H7 (cell line): Measurements from ENCODE around the gene POLA1. TPM values are rescaled to one million over a fixed set of nuclear protein-coding genes. Genes with fewer than 3 reads are reported as not detected.
"Not testable (repeated sequence)": the region's sequence is repeated elsewhere in the genome, so short reads cannot be mapped to it uniquely, and the experiment has no call there.

ENCODE experiments used
- DNase-seq: peaks from one replicate; pipeline ENCODE4 v3.0.0; 2012
- H3K27me3 ChIP-seq: 2 replicates; pipeline ENCODE4 v1.6.0; 2011; ENCODE audit warnings: mild to moderate bottlenecking, low read length; ENCODE audit not compliant: control insufficient read depth, insufficient read depth
- H3K36me3 ChIP-seq: replicated peaks from 2 replicates; pipeline ENCODE4 v1.5.1; 2011; ENCODE audit warnings: low read length; ENCODE audit not compliant: control insufficient read depth, insufficient read depth
- H3K4me3 ChIP-seq: 2 replicates; pipeline ENCODE4 v1.5.1; 2011; ENCODE audit warnings: low read depth, mild to moderate bottlenecking, control low read depth, low read length, moderate library complexity; ENCODE audit not compliant: insufficient read depth
- total RNA-seq: library from RNA; depleted of rRNA; stranded (reverse); fragments of >200 nt; shearing (Covaris generic); gene quantifications from 2 replicates; pipeline ENCODE4 v1.2.3, GENCODE V29; 2014

The POLA1 gene
- total RNA-seq, 1 experiment from 2014 or later, result 36.7 TPM

- Histone ChIP-seq H3K27me3 (no peaks in the 10 kb centered on the region), H3K4me3 (no peak overlapping the region), H3K36me3 (no peaks in the 10 kb centered on the region; the same call in none of the 2 replicates)
- no peak for DNase-seq
Observed at GRCh38 chrX:24796204-24796603, 102.5 kb downstream of the POLA1 start.

DNA sequence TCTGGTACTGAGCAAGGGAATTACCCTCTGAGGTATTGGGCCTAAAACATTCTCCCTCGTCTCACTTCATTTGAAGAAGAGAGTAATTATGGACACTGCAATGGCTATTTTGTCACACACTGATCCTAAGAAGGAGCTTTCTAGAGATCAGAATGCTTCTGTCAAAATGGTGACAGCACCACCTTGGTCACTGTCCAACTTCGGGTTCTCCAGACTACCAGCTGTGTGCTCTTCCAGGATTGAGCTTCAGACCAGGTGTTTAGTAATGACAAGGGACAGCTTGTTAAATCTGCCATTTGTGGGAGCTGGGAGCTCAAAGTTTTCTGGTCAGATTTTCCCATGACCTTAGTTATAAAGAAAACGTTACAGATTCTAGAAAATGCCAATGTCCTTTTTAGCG lies 105.4 kb downstream of the POLA1 start:
- no peak overlapping the region for H3K4me3 ChIP-seq
- H3K36me3 ChIP-seq, result no peaks in the 10 kb centered on the region; the same call in none of the 2 replicates
- no peaks in the 10 kb centered on the region for H3K27me3 ChIP-seq
- DNase-seq, result no peak

DNA sequence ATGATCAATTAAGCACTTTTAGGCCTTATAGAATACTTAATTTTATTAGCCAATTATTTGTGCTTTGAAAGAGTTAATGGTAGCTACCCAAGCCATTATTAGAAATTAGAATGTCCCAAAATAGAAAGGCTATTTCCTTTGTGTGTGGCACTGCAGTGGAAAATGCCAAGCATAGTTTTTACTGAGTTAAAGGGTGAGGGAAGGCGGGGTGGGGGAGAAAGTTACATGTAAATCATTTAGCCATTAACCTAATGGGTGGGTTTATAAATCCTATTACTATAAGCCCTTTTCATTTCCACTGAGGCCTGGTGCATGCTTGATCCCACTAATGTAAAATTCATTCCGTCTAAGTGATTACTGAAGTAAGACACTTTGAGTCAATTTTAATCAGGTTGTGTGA lies 105.8 kb downstream of the POLA1 start:
- Histone ChIP-seq H3K27me3 (no peaks in the 10 kb centered on the region), H3K36me3 (no peaks in the 10 kb centered on the region; the same call in none of the 2 replicates), H3K4me3 (no peak overlapping the region)
- DNase-seq, result no peak

- no peak for DNase-seq
- Histone ChIP-seq H3K36me3 (no peaks in the 10 kb centered on the region; the same call in none of the 2 replicates), H3K27me3 (no peaks in the 10 kb centered on the region), H3K4me3 (no peak overlapping the region)
Observed at GRCh38 chrX:24805201-24805600, 111.5 kb downstream of the POLA1 start.

GRCh38 chrX:24819807-24820206 lies 126.1 kb downstream of the POLA1 start:
- DNase-seq, H3K36me3 ChIP-seq, H3K27me3 ChIP-seq, H3K4me3 ChIP-seq: not testable (repeated sequence)

DNA sequence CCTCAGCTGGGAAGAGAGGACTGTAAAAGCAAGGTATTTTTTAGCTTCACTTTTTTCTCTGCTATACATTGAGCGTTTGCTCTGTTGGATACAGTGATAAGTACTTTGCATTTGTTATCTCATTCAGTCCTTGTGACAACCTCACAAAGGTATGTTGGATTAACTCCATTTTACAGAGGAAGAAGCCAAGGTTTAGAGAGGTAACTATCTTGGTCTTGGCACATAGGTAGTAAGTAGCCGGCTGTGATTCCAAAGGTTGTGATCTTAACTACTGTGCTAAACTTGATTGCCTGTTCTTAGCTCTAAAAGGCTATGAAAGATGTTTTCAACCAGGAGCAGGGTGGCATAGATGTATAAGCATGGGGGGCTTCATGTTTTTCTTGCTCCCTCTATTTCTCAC lies 134.4 kb downstream of the POLA1 start:
- Histone ChIP-seq H3K4me3 (no peak overlapping the region), H3K36me3 (peaks cover 7% of the 10 kb centered on the region), H3K27me3 (no peaks in the 10 kb centered on the region)
- no peak for DNase-seq

- no peak overlapping the region for H3K4me3 ChIP-seq
- peaks cover 7% of the 10 kb centered on the region for H3K36me3 ChIP-seq
- H3K27me3 ChIP-seq, result no peaks in the 10 kb centered on the region
- no peak for DNase-seq
Observed at GRCh38 chrX:24828600-24828999, 134.9 kb downstream of the POLA1 start.

DNA sequence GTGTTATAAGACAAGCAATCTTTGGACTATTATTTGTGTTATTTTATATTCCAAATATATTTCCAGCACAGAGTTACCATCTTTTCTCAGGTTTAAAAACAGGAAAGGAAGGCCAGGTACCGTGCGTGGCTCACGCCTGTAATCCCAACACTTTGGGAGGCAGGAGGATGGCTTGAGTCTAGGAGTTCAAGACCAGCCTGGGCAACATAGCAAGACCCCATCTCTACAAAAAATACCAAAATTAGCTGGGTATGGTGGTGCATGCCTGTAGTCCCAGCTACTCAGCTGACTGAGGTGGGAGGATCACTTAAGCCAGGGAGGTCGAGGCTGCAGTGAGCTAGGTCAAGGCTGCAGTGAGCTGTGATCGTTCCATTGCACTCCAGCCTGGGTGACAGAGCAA lies 140.0 kb downstream of the POLA1 start:
- DNase-seq, result no peak
- Histone ChIP-seq H3K36me3 (no peaks in the 10 kb centered on the region; the same call in 1 of the 2 replicates), H3K4me3 (no peak overlapping the region), H3K27me3 (no peaks in the 10 kb centered on the region)

GRCh38 chrX:24837966-24838365 lies 144.2 kb downstream of the POLA1 start:
- H3K27me3 ChIP-seq, result no peaks in the 10 kb centered on the region
- DNase-seq, result no peak
- no peak overlapping the region for H3K4me3 ChIP-seq
- peaks cover 1% of the 10 kb centered on the region; the same call in 1 of the 2 replicates for H3K36me3 ChIP-seq

DNA sequence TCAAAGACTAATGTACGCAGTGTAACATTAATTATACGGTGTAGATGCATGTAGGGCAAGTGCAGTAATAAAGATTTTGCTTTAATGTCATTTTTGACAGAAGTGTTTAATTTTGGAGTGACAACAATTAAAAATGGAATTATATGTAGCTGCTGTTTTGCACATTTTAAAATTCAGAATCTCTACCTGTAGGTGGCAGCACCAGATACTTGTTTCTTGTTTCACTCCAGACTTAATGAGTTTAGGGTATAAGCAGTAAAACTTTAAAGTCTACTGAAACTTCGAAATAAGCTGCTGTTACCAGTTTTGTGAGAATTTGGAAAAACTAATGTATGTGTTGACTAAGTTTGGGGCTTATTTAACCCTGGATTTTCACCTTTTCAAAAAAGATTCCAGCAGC lies 144.9 kb downstream of the POLA1 start:
- H3K4me3 ChIP-seq, result no peak overlapping the region
- peaks cover 3% of the 10 kb centered on the region; the same call in 1 of the 2 replicates for H3K36me3 ChIP-seq
- H3K27me3 ChIP-seq, result no peaks in the 10 kb centered on the region
- peak; percentile 4 for DNase-seq

DNA sequence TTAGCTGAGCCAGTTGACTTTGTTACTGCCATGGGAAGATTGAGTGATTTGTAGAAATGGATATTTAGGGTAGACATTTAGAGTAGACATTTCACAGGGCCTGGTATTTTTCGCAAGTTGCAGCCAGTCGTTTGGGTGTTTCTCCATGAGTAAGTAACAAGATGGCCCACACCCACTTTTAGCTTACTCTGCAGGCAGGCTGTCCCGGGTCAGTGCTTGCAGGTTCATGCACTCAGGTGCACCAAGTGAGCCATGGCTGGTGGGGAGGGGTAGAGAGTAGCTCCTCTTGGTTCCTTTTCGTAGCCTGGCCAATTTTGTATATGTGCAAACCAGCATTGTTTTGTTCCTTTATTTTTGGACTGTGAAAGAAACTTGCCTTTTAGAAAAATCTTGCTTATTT lies 145.6 kb downstream of the POLA1 start:
- Histone ChIP-seq H3K27me3 (no peaks in the 10 kb centered on the region), H3K4me3 (no peak overlapping the region), H3K36me3 (peaks cover 3% of the 10 kb centered on the region; the same call in 1 of the 2 replicates)
- DNase-seq, result no peak

- Histone ChIP-seq H3K4me3 (no peak overlapping the region), H3K27me3 (no peaks in the 10 kb centered on the region), H3K36me3 (peaks cover 3% of the 10 kb centered on the region; the same call in 1 of the 2 replicates)
- no peak for DNase-seq
Observed at GRCh38 chrX:24842486-24842885, 148.8 kb downstream of the POLA1 start.

GRCh38 chrX:24846550-24847150 lies 152.9 kb downstream of the POLA1 start:
- no peak overlapping the region for H3K4me3 ChIP-seq
- DNase-seq, result no peak
- peaks cover 2% of the 10 kb centered on the region for H3K36me3 ChIP-seq
- no peaks in the 10 kb centered on the region for H3K27me3 ChIP-seq

- no peak overlapping the region for H3K4me3 ChIP-seq
- peaks cover 1% of the 10 kb centered on the region for H3K36me3 ChIP-seq
- H3K27me3 ChIP-seq, result no peaks in the 10 kb centered on the region
- no peak for DNase-seq
Observed at GRCh38 chrX:24851289-24851688, 157.6 kb downstream of the POLA1 start.

DNA sequence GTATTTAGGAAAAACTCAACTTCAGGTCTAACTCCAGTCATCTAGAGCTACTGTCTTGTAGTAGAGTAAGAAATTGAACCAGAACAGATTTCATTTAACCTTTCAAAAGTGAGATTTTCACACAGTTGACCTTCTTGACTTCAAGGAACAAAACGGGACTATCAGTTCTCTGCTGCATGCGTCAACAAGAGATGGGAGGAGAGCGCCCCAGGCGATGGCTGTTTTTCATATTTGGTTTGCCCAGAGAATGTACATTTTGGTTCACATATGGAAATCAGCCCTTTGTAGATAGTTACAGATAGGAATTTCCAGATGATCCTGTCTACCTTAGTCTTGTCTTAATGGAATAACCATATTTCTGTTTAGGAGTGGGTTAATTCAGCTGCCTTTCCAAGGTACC lies 158.1 kb downstream of the POLA1 start:
- Histone ChIP-seq H3K27me3 (no peaks in the 10 kb centered on the region), H3K36me3 (peaks cover 1% of the 10 kb centered on the region), H3K4me3 (no peak overlapping the region)
- no peak for DNase-seq
